HEK293T (cell line): ENCODE results near the gene LUM.

Experiments
- CTCF ChIA-PET: fragments of 350-600 bp; formaldehyde crosslinking; extraction: SDS; loops from one replicate; lab custom pipeline; 2021; ENCODE audit warnings: antibody characterized with exemption, inconsistent platforms; lab: Yijun Ruan, JAX
- POLR2A ChIA-PET: fragments of 350-600 bp; formaldehyde crosslinking; extraction: SDS; loops from one replicate; lab custom pipeline; 2020; ENCODE audit warnings: antibody characterized with exemption, inconsistent platforms; lab: Yijun Ruan, JAX
- DNase-seq: peaks from one replicate; pipeline ENCODE4 v3.0.0; 2012; ENCODE audit warnings: mixed read lengths; ENCODE audit errors: extremely low spot score
- ARNT ChIP-seq: fragments of 450-650 bp; IDR thresholded peaks from 2 replicates; pipeline ENCODE4 v1.6.1; 2017; ENCODE audit warnings: mild to moderate bottlenecking
- BHLHE40 ChIP-seq: fragments of 450-650 bp; IDR thresholded peaks from 2 replicates; pipeline ENCODE4 v1.6.1; 2016; ENCODE audit warnings: mild to moderate bottlenecking, moderate library complexity, borderline replicate concordance
- CTBP1 ChIP-seq: fragments of 450-650 bp; IDR thresholded peaks from 2 replicates; pipeline ENCODE4 v1.6.1; 2016; ENCODE audit warnings: borderline replicate concordance
- ELF4 ChIP-seq: fragments of 450-650 bp; IDR thresholded peaks from 2 replicates; pipeline ENCODE4 v1.6.1; 2017; ENCODE audit warnings: antibody characterized with exemption
- FOXA1 ChIP-seq: fragments of 450-650 bp; IDR thresholded peaks from 2 replicates; pipeline ENCODE4 v1.6.1; 2016; ENCODE audit warnings: mild to moderate bottlenecking
- FOXK2 ChIP-seq: fragments of 450-650 bp; IDR thresholded peaks from 2 replicates; pipeline ENCODE4 v1.6.1; 2016; ENCODE audit warnings: mild to moderate bottlenecking
- FOXM1 ChIP-seq: fragments of 450-650 bp; IDR thresholded peaks from 2 replicates; pipeline ENCODE4 v1.6.1; 2017; ENCODE audit warnings: mild to moderate bottlenecking, borderline replicate concordance
- HDGF ChIP-seq: fragments of 450-650 bp; IDR thresholded peaks from 2 replicates; pipeline ENCODE4 v1.6.1; 2017; ENCODE audit warnings: antibody characterized with exemption, borderline replicate concordance
- L3MBTL2 ChIP-seq: fragments of 450-650 bp; conservative IDR thresholded peaks from 2 replicates; pipeline ENCODE4 v1.6.1; 2016; ENCODE audit warnings: mild to moderate bottlenecking
- LEF1 ChIP-seq: fragments of 450-650 bp; IDR thresholded peaks from 2 replicates; pipeline ENCODE4 v1.6.1; 2017; ENCODE audit warnings: mild to moderate bottlenecking, borderline replicate concordance
- NFRKB ChIP-seq: fragments of 450-650 bp; IDR thresholded peaks from 2 replicates; pipeline ENCODE4 v1.6.1; 2016; ENCODE audit warnings: mild to moderate bottlenecking, moderate library complexity
- SP1 ChIP-seq: fragments of 450-650 bp; IDR thresholded peaks from 2 replicates; pipeline ENCODE4 v1.6.1; 2017
- SUZ12 ChIP-seq: fragments of 450-650 bp; IDR thresholded peaks from 2 replicates; pipeline ENCODE4 v1.6.1; 2016; ENCODE audit warnings: mild to moderate bottlenecking
- TARDBP ChIP-seq: fragments of 450-650 bp; IDR thresholded peaks from 2 replicates; pipeline ENCODE4 v1.6.1; 2016
- ZNF384 ChIP-seq: fragments of 450-650 bp; IDR thresholded peaks from 2 replicates; pipeline ENCODE4 v1.6.1; 2016
- TF ChIP-seq, protein P1 (sequence below): fragments of 450-650 bp; IDR thresholded peaks from 2 replicates; pipeline ENCODE4 v1.6.1; 2016

Gene LUM

DNA sequence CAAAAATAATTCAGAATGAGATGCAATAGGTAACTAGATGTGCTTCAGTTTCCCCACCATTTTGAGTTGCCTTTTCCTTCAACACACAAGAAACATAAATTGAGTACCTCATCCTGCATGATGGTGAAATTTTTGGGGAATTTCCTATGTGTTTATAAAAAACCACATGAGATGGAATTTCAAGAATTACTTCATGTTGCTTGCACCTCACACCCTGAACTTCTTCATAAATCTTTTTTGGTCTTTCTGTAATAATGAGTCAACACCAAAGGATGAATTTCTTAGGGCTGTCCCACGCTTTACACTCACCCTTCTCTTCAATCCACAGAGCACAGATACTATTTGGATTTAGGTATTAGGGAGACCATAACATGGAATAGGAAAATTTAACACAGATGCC is 22.6 kb upstream of the LUM start:
- POLR2A ChIA-PET: no interaction called here
- CTCF ChIA-PET: no interaction called here
- DNase-seq: no peak
- no peak for TF ChIP-seq FOXK2
- TF ChIP-seq ZNF384: no peak
- TF ChIP-seq ARNT: no peak
- no peak for TF ChIP-seq L3MBTL2
- no peak for TF ChIP-seq CTBP1
- TF ChIP-seq TARDBP: no peak
- no peak for TF ChIP-seq NFRKB
- TF ChIP-seq BHLHE40: no peak
- TF ChIP-seq, protein P1, sequence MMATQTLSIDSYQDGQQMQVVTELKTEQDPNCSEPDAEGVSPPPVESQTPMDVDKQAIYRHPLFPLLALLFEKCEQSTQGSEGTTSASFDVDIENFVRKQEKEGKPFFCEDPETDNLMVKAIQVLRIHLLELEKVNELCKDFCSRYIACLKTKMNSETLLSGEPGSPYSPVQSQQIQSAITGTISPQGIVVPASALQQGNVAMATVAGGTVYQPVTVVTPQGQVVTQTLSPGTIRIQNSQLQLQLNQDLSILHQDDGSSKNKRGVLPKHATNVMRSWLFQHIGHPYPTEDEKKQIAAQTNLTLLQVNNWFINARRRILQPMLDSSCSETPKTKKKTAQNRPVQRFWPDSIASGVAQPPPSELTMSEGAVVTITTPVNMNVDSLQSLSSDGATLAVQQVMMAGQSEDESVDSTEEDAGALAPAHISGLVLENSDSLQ: no peak
- no peak for TF ChIP-seq ELF4
- no peak for TF ChIP-seq SUZ12
- no peak for TF ChIP-seq FOXM1
- TF ChIP-seq FOXA1: no peak
- no peak for TF ChIP-seq HDGF
- TF ChIP-seq SP1: no peak

DNA sequence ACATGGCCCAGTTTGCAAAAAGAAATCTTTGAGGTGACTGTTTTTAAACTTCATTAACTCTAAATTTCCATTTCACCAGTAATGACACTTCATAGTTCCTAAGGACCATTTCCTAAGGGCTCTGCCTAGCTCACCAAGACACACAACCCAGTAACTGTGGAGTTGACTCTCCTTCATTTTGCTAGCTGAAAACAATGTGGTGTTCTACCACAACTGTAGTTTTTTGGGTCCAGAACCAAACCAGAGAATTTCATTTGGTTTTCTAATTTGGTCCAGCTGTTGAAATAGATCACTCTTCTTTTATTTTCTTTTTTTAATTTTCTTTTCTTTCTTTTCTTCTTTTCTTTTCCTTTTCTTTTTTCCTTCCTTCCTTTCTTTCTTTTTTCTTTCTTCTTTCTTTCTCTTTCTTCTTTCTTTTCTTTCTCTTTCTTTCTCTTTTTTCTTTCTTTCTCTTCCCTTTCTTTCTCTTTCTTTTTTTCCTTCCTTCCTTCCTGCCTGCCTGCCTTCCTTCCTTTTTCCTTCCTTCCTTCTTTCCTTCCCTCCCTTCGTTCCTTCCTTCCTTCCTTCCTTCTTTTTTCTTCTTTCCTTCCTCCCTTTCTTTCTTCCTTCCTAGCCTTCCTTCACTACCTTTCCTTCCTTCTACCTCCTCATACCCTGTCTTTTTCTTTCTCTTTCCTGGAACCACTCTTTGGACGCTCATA is 18.5 kb upstream of the LUM start:
- ChIA-PET POLR2A (no interaction called here), CTCF (no interaction called here)
- TF ChIP-seq ELF4 (no peak), TARDBP (no peak), LEF1 (no peak), BHLHE40 (no peak), SP1 (no peak), FOXA1 (no peak), ZNF384 (no peak), SUZ12 (no peak), FOXM1 (no peak), FOXK2 (no peak), ARNT (no peak), NFRKB (no peak), CTBP1 (no peak), HDGF (no peak), L3MBTL2 (no peak)
- TF ChIP-seq, protein P1: no peak
- no peak for DNase-seq

DNA sequence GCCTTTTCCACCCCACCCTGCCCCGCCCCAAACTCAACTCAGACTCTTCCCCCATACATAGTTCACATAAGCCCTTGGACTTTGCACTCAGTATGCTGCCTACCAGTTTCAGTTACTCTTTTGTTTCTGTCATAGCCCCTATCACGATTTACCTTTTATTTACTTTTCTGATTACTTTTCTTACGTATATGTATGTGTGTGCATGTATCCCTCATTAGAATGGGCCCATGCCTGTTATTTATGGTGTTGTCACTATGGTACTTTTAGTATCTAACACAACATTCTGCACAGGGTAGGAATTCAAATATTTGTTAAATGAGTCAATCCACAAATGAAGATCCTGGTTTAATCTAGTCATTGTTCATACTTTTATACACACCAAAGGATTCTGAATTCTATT is 16.5 kb upstream of the LUM start:
- no peak for TF ChIP-seq NFRKB
- TF ChIP-seq SUZ12: no peak
- no peak for TF ChIP-seq BHLHE40
- TF ChIP-seq, protein P1: no peak
- no peak for TF ChIP-seq FOXM1
- TF ChIP-seq CTBP1: no peak
- TF ChIP-seq ELF4: no peak
- no peak for TF ChIP-seq ARNT
- no peak for TF ChIP-seq LEF1
- no peak for TF ChIP-seq SP1
- TF ChIP-seq FOXK2: no peak
- TF ChIP-seq ZNF384: no peak
- no peak for TF ChIP-seq L3MBTL2
- TF ChIP-seq HDGF: no peak
- no peak for TF ChIP-seq TARDBP
- TF ChIP-seq FOXA1: no peak

DNA sequence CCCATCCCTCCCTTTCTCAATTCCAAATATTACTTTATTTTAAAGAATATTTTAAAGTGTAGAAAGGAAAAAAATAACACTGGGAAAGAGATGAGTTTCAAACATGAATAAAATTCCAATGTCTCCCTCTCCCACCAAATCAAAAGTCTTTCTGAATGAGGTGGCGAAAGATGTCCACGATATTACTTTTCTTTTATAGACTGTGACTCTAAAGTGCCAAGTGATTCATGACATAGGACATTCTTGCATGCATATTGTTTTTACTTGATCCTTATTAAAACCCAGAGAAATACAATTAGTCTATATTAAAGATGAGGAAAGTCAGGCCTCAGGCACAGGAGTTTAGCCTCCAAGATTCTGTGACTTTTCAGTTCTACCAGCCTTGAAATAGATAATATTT is 16.0 kb upstream of the LUM start:
- DNase-seq: no peak
- no peak for TF ChIP-seq HDGF
- TF ChIP-seq ARNT: no peak
- no peak for TF ChIP-seq NFRKB
- no peak for TF ChIP-seq SUZ12
- TF ChIP-seq FOXK2: no peak
- TF ChIP-seq FOXA1: no peak
- TF ChIP-seq, protein P1: no peak
- ChIA-PET CTCF (no interaction called here), POLR2A (no interaction called here)

More for the DNA sequence above, 16.5 kb upstream of the LUM start:
- ChIA-PET POLR2A (no interaction called here), CTCF (no interaction called here)
- no peak for DNase-seq

DNA sequence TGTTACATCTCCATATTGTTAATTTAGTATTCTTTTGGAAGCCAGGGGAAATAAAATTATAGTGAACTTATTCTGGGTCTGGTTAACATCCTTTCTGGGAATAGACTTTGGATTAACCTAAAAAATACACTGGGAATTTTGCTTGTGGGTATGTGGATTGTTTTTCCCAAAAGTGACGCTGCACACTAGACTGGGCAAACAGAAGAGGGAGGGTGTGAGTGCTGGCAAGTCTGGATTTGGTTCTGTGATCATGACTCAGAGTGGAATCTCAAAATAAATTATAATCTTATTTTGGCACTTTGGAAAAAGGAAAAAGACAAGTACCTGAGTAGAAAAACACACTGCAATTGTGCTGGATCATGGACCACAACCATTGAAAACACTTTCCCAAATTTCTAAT is 15.2 kb upstream of the LUM start:
- TF ChIP-seq FOXA1: no peak
- no peak for TF ChIP-seq ZNF384
- no peak for TF ChIP-seq NFRKB
- TF ChIP-seq L3MBTL2: no peak
- POLR2A ChIA-PET: no interaction called here
- CTCF ChIA-PET: no interaction called here
- DNase-seq: no peak

DNA sequence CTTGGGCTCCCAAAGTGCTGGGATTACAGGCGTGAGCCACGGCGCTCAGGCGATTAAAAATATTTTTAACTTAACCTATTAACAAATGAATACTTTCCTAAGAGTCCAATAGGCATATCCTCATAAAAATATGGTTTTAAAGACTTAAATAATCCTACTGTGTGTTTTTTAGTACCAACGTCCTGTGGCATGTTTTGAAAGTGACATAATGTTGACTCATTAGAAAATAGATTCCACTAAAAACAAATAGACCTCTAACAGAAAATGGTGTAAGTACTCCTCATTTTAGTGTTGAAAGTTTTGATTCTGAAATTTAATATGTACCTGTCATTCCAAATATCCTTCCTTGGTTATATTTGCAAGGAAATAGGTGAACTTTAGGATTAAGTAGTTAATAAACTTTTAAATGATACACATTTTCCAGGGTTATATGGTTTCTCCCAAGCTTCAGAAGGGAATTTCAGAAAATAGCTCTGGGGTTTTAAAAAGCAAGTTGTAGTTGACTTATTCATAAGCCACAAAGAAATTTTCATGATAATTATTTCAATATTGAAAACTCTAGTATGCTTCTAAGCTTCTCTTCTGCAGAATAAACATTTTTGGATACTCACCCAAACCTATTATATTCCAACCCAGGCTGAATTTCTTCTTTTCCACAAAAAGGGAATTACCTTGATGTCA is 12.1 kb upstream of the LUM start:
- TF ChIP-seq BHLHE40: no peak
- TF ChIP-seq, protein P1: no peak
- no peak for TF ChIP-seq FOXK2
- no peak for TF ChIP-seq SUZ12
- no peak for TF ChIP-seq ARNT
- TF ChIP-seq FOXA1: no peak
- TF ChIP-seq NFRKB: no peak
- TF ChIP-seq LEF1: no peak
- TF ChIP-seq FOXM1: no peak
- no peak for TF ChIP-seq SP1
- TF ChIP-seq HDGF: no peak
- POLR2A ChIA-PET: no interaction called here
- DNase-seq: no peak
- CTCF ChIA-PET: no interaction called here
